HG02610 (cell line): ENCODE data around the gene SLC44A5.

Experiments used
- ATAC-seq: cut with Tn5 transposase; IDR thresholded peaks from one replicate; pipeline ENCODE4 v1.9.1; 2021; ENCODE audit warnings: mild to moderate bottlenecking, moderate library complexity; ENCODE audit not compliant: unreplicated experiment

SLC44A5 gene

GRCh38 chr1:75589637-75590036, 21.3 kb downstream of the SLC44A5 start:
- ATAC-seq: no peak

GRCh38 chr1:75588779-75589475, 22.0 kb downstream of the SLC44A5 start:
- no peak for ATAC-seq

GRCh38 chr1:75587692-75588091, 23.2 kb downstream of the SLC44A5 start:
- no peak for ATAC-seq

- ATAC-seq: no peak
Measured at GRCh38 chr1:75583282-75583681, 27.6 kb downstream of the SLC44A5 start.

GRCh38 chr1:75582725-75583261, 28.1 kb downstream of the SLC44A5 start:
- ATAC-seq: no peak

- ATAC-seq: no peak
Measured at GRCh38 chr1:75579046-75579445, 31.9 kb downstream of the SLC44A5 start.

- ATAC-seq: no peak
Measured at GRCh38 chr1:75575837-75576236, 35.1 kb downstream of the SLC44A5 start.

- ATAC-seq: no peak
Measured at GRCh38 chr1:75567191-75567590, 43.7 kb downstream of the SLC44A5 start.

- no peak for ATAC-seq
Measured at GRCh38 chr1:75559800-75560199, 51.1 kb downstream of the SLC44A5 start.

- ATAC-seq: no peak
Measured at GRCh38 chr1:75559136-75559535, 51.8 kb downstream of the SLC44A5 start.

- ATAC-seq: no peak
Measured at GRCh38 chr1:75554870-75555269, 56.0 kb downstream of the SLC44A5 start.

GRCh38 chr1:75554181-75554580, 56.7 kb downstream of the SLC44A5 start:
- no peak for ATAC-seq

GRCh38 chr1:75550559-75550958, 60.4 kb downstream of the SLC44A5 start:
- ATAC-seq: no peak

GRCh38 chr1:75548721-75549480, 62.0 kb downstream of the SLC44A5 start:
- ATAC-seq: no peak

GRCh38 chr1:75543705-75544104, 67.2 kb downstream of the SLC44A5 start:
- ATAC-seq: no peak

- ATAC-seq: no peak
Measured at GRCh38 chr1:75542818-75543570, 67.9 kb downstream of the SLC44A5 start.

GRCh38 chr1:75539230-75540116, 71.4 kb downstream of the SLC44A5 start:
- no peak for ATAC-seq

GRCh38 chr1:75533085-75533484, 77.8 kb downstream of the SLC44A5 start:
- no peak for ATAC-seq

- ATAC-seq: no peak
Measured at GRCh38 chr1:75531570-75531969, 79.3 kb downstream of the SLC44A5 start.

GRCh38 chr1:75529488-75529887, 81.4 kb downstream of the SLC44A5 start:
- no peak for ATAC-seq
